CD4-positive, alpha-beta memory T cell (primary cell): Measurements from ENCODE around the gene CYB5B. TPM values are rescaled to one million over a fixed set of nuclear protein-coding genes. Genes with fewer than 3 reads are reported as not detected.
A peak's percentile ranks its signal among the peaks of the same experiment; 100 is the strongest.

ENCODE experiments used
- CTCF ChIA-PET: fragments of 350-600 bp; sonication (Branson Sonifier 250); formaldehyde crosslinking; loops from one replicate; lab custom pipeline; 2021; ENCODE audit warnings: inconsistent platforms; ENCODE audit not compliant: partially characterized antibody; lab: Charles Lee
- POLR2A ChIA-PET: fragments of 350-600 bp; sonication (Branson Sonifier 250); formaldehyde crosslinking; loops from one replicate; lab custom pipeline; 2021; ENCODE audit not compliant: partially characterized antibody; lab: Charles Lee
- DNase-seq, 5 donors: peaks; one replicate each; pipeline versions ENCODE4 v3.0.0 to v3.0.0-alpha.2; 2020 to 2022; ENCODE audit warnings: mixed read lengths in 1 of 5
- H3K27ac ChIP-seq: one replicate; pipeline ENCODE4 v1.7.0; 2013; ENCODE audit warnings: low read depth, low read length
- H3K27me3 ChIP-seq: 2 replicates; pipeline ENCODE4 v1.7.0; 2013; ENCODE audit warnings: mild to moderate bottlenecking, low read length, moderate library complexity; ENCODE audit not compliant: insufficient read depth
- H3K36me3 ChIP-seq: 2 replicates; pipeline ENCODE4 v1.7.0; 2013; ENCODE audit warnings: mild to moderate bottlenecking, low read length, moderate library complexity; ENCODE audit not compliant: insufficient read depth
- H3K4me1 ChIP-seq: 2 replicates; pipeline ENCODE4 v1.7.0; 2013; ENCODE audit warnings: mild to moderate bottlenecking, low read length, moderate library complexity; ENCODE audit not compliant: insufficient read depth
- H3K4me3 ChIP-seq, 2 donors: one replicate each; pipeline ENCODE4 v1.7.0; 2013; ENCODE audit warnings: low read length in 2 of 2, mild to moderate bottlenecking in 1 of 2
- H3K9me3 ChIP-seq, 2 donors: one replicate each; pipeline ENCODE4 v1.7.0; 2013; ENCODE audit warnings: low read length in 2 of 2, control low read depth in 1 of 2; ENCODE audit not compliant: control insufficient read depth in 1 of 2
- H3K27ac Mint-ChIP-seq, 7 donors: one replicate each; pipeline ENCODE4 v1.8.0; 2020 to 2021; ENCODE audit warnings: mixed read lengths in 7 of 7, mild to moderate bottlenecking in 6 of 7, inconsistent platforms in 3 of 7, moderate library complexity in 3 of 7
- H3K27me3 Mint-ChIP-seq, 2 donors: one replicate each; pipeline ENCODE4 v1.8.0; 2020 to 2021; ENCODE audit warnings: mixed read lengths in 2 of 2
- H3K36me3 Mint-ChIP-seq, 2 donors: one replicate each; pipeline ENCODE4 v1.8.0; 2020 to 2021; ENCODE audit warnings: mixed read lengths in 2 of 2, inconsistent platforms in 1 of 2, mild to moderate bottlenecking in 1 of 2
- H3K4me1 Mint-ChIP-seq, 4 donors: one replicate each; pipeline ENCODE4 v1.8.0; 2020 to 2021; ENCODE audit warnings: mixed read lengths in 4 of 4, mild to moderate bottlenecking in 1 of 4
- H3K4me3 Mint-ChIP-seq, 8 donors: one replicate each; pipeline ENCODE4 v1.8.0; 2020 to 2021; ENCODE audit warnings: mixed read lengths in 8 of 8, mild to moderate bottlenecking in 7 of 8, moderate library complexity in 6 of 8, inconsistent platforms in 3 of 8
- H3K9me3 Mint-ChIP-seq, 8 donors: one replicate each; pipeline ENCODE4 v1.8.0; 2020 to 2021; ENCODE audit warnings: mixed read lengths in 8 of 8, mild to moderate bottlenecking in 5 of 8, inconsistent platforms in 3 of 8, moderate library complexity in 1 of 8
- intact Hi-C: fragments of 100-400 bp; cut with micrococcal nuclease; formaldehyde crosslinking; loops from one replicate; pipeline ENCODE4 v1.15.1; 2023
- polyA plus RNA-seq, 2 donors: library from polyadenylated mRNA; unstranded; fragments of 300-500 nt; fragmentation: Illumina TruSeq; gene quantifications; one replicate each; pipeline ENCODE4 v1.2.3, GENCODE V29; 2021
- total RNA-seq, 2 experiments: library from RNA; stranded (reverse); gene quantifications; one replicate each; pipeline ENCODE4 v1.2.3, GENCODE V29; 2021

CYB5B gene
- total and polyA plus RNA-seq, 4 experiments from 2014 or later, result 59.2 to 141 (median 89.9) TPM

- Histone ChIP-seq H3K27ac (no peak overlapping the region), H3K4me1 (peaks cover 23% of the 10 kb centered on the region), H3K4me3 (no peak overlapping the region), H3K9me3 (no peaks in the 10 kb centered on the region), H3K27me3 (no peaks in the 10 kb centered on the region), H3K36me3 (no peaks in the 10 kb centered on the region)
- no peak for DNase-seq
- no peaks in the 10 kb centered on the region for H3K9me3 Mint-ChIP-seq
- no peak overlapping the region for H3K4me3 Mint-ChIP-seq
- no peaks in the 10 kb centered on the region for H3K27me3 Mint-ChIP-seq
- H3K27ac Mint-ChIP-seq, result peak overlapping the region in 6 of 7 donors; percentile 5 to 63 (median 50)
- intact Hi-C loops, result no loop called here
- H3K4me1 Mint-ChIP-seq, result peaks cover 12 to 38% (median 29%) of the 10 kb centered on the region in 4 donors
- ChIA-PET POLR2A (no interaction called here), CTCF (no interaction called here)
- H3K36me3 Mint-ChIP-seq, result peaks cover 0 to 3% of the 10 kb centered on the region in 2 donors
Observed at GRCh38 chr16:69471121-69471520, 46.7 kb downstream of the CYB5B start.

- intact Hi-C loops, result no loop called here
- Histone ChIP-seq H3K4me3 (no peak overlapping the region), H3K36me3 (no peaks in the 10 kb centered on the region), H3K9me3 (no peaks in the 10 kb centered on the region), H3K27ac (no peak overlapping the region), H3K27me3 (no peaks in the 10 kb centered on the region), H3K4me1 (peaks cover 18% of the 10 kb centered on the region)
- peaks cover 0 to 3% of the 10 kb centered on the region in 2 donors for H3K36me3 Mint-ChIP-seq
- no peaks in the 10 kb centered on the region for H3K9me3 Mint-ChIP-seq
- no peak overlapping the region for H3K4me3 Mint-ChIP-seq
- no peaks in the 10 kb centered on the region for H3K27me3 Mint-ChIP-seq
- DNase-seq, result no peak
- peak overlapping the region in 1 of 7 donors; percentile 50 for H3K27ac Mint-ChIP-seq
- ChIA-PET CTCF (no interaction called here), POLR2A (no interaction called here)
- peaks cover 11 to 20% (median 15%) of the 10 kb centered on the region in 4 donors for H3K4me1 Mint-ChIP-seq
Observed at GRCh38 chr16:69474408-69474807, 50.0 kb downstream of the CYB5B start.

- Histone ChIP-seq H3K27ac (no peak overlapping the region), H3K9me3 (no peaks in the 10 kb centered on the region), H3K4me3 (no peak overlapping the region), H3K27me3 (no peaks in the 10 kb centered on the region), H3K36me3 (no peaks in the 10 kb centered on the region), H3K4me1 (no peaks in the 10 kb centered on the region)
- Mint-ChIP-seq H3K9me3 (no peaks in the 10 kb centered on the region), H3K36me3 (peaks cover 0 to 7% of the 10 kb centered on the region in 2 donors), H3K4me3 (no peak overlapping the region), H3K27ac (peak overlapping the region in 1 of 7 donors; percentile 18), H3K4me1 (no peaks in the 10 kb centered on the region), H3K27me3 (no peaks in the 10 kb centered on the region)
- intact Hi-C loops, result no loop called here
- no peak for DNase-seq
- ChIA-PET POLR2A (interaction anchor here (0.6 kb wide), 1 partner anchor 10 kb away, joined by 3 read pairs; no protein-coding TSS in a partner anchor), CTCF (no interaction called here)
Observed at GRCh38 chr16:69476920-69477443, 52.6 kb downstream of the CYB5B start.

- Mint-ChIP-seq H3K4me1 (no peaks in the 10 kb centered on the region), H3K27ac (no peak overlapping the region), H3K36me3 (peaks cover 0 to 7% of the 10 kb centered on the region in 2 donors), H3K4me3 (no peak overlapping the region), H3K27me3 (no peaks in the 10 kb centered on the region), H3K9me3 (no peaks in the 10 kb centered on the region)
- H3K4me3 ChIP-seq, result no peak overlapping the region
- no peak for DNase-seq
- ChIA-PET POLR2A (no interaction called here), CTCF (no interaction called here)
- no peaks in the 10 kb centered on the region for H3K9me3 ChIP-seq
- intact Hi-C loops, result no loop called here
- no peaks in the 10 kb centered on the region for H3K27me3 ChIP-seq
- H3K27ac ChIP-seq, result no peak overlapping the region
- H3K4me1 ChIP-seq, result no peaks in the 10 kb centered on the region
- no peaks in the 10 kb centered on the region for H3K36me3 ChIP-seq
Observed at GRCh38 chr16:69477546-69477945, 53.1 kb downstream of the CYB5B start.

- Mint-ChIP-seq H3K27ac (peak overlapping the region in 1 of 7 donors; percentile 48), H3K27me3 (no peaks in the 10 kb centered on the region), H3K4me1 (no peaks in the 10 kb centered on the region), H3K36me3 (peaks cover 0 to 5% of the 10 kb centered on the region in 2 donors), H3K9me3 (no peaks in the 10 kb centered on the region), H3K4me3 (no peak overlapping the region)
- DNase-seq, result no peak
- H3K4me1 ChIP-seq, result no peaks in the 10 kb centered on the region
- CTCF ChIA-PET, result no interaction called here
- H3K9me3 ChIP-seq, result no peaks in the 10 kb centered on the region
- no peaks in the 10 kb centered on the region for H3K27me3 ChIP-seq
- intact Hi-C loops, result no loop called here
- no peak overlapping the region for H3K4me3 ChIP-seq
- no peaks in the 10 kb centered on the region for H3K36me3 ChIP-seq
- POLR2A ChIA-PET, result no interaction called here
- H3K27ac ChIP-seq, result no peak overlapping the region
Observed at GRCh38 chr16:69478685-69479084, 54.3 kb downstream of the CYB5B start.

GRCh38 chr16:69479775-69480174, 55.4 kb downstream of the CYB5B start:
- no peaks in the 10 kb centered on the region for H3K9me3 Mint-ChIP-seq
- no peaks in the 10 kb centered on the region for H3K4me1 ChIP-seq
- no peaks in the 10 kb centered on the region for H3K27me3 ChIP-seq
- peak overlapping the region in 1 of 7 donors; percentile 68 for H3K27ac Mint-ChIP-seq
- H3K36me3 Mint-ChIP-seq, result peaks cover 0 to 4% of the 10 kb centered on the region in 2 donors
- ChIA-PET CTCF (no interaction called here), POLR2A (no interaction called here)
- no peaks in the 10 kb centered on the region for H3K27me3 Mint-ChIP-seq
- no peaks in the 10 kb centered on the region for H3K4me1 Mint-ChIP-seq
- no peak overlapping the region for H3K27ac ChIP-seq
- intact Hi-C loops, result no loop called here
- H3K9me3 ChIP-seq, result no peaks in the 10 kb centered on the region
- H3K36me3 ChIP-seq, result no peaks in the 10 kb centered on the region
- no peak overlapping the region for H3K4me3 ChIP-seq
- H3K4me3 Mint-ChIP-seq, result no peak overlapping the region
- DNase-seq, result no peak

- intact Hi-C loops, result no loop called here
- H3K27me3 ChIP-seq, result no peaks in the 10 kb centered on the region
- Mint-ChIP-seq H3K4me1 (no peaks in the 10 kb centered on the region), H3K27me3 (no peaks in the 10 kb centered on the region), H3K36me3 (peaks cover 0 to 4% of the 10 kb centered on the region in 2 donors), H3K4me3 (no peak overlapping the region), H3K27ac (no peak overlapping the region), H3K9me3 (no peaks in the 10 kb centered on the region)
- no peak overlapping the region for H3K27ac ChIP-seq
- H3K4me3 ChIP-seq, result no peak overlapping the region
- H3K4me1 ChIP-seq, result no peaks in the 10 kb centered on the region
- no peaks in the 10 kb centered on the region for H3K36me3 ChIP-seq
- ChIA-PET CTCF (no interaction called here), POLR2A (no interaction called here)
- DNase-seq, result no peak
- H3K9me3 ChIP-seq, result no peaks in the 10 kb centered on the region
Observed at GRCh38 chr16:69481901-69482341, 57.5 kb downstream of the CYB5B start.
